Astrocyte of the spinal cord (primary cell): ENCODE data around the gene PPP1R8.
"Not testable (repeated sequence)": the region's sequence is repeated elsewhere in the genome, so short reads cannot be mapped to it uniquely, and the experiment has no call there.

Experiments used
- DNase-seq: peaks from one replicate; pipeline ENCODE4 v3.0.0; 2011; ENCODE audit warnings: low read depth, low spot score
- H3K4me3 ChIP-seq: 2 replicates; pipeline ENCODE4 v1.5.1; 2011; ENCODE audit warnings: low read depth, mild to moderate bottlenecking, low read length, moderate library complexity
- CTCF ChIP-seq: IDR thresholded peaks from 2 replicates; pipeline ENCODE4 v1.5.1; 2012; ENCODE audit warnings: low read depth, mild to moderate bottlenecking, low read length, inconsistent platforms
- in situ Hi-C: cut with HindIII; loops from 2 replicates; pipeline ENCODE4 v1.10.0; 2017; ENCODE audit warnings: low sequenced_read_pairs

The PPP1R8 gene

GRCh38 chr1:27816921-27817630, 13.5 kb upstream of the PPP1R8 start:
- no peak overlapping the region for H3K4me3 ChIP-seq
- DNase-seq: peak; percentile 17
- TF ChIP-seq CTCF: no peak
- in situ Hi-C loops: no loop called here

- no peak for TF ChIP-seq CTCF
- in situ Hi-C loops: no loop called here
- no peak overlapping the region for H3K4me3 ChIP-seq
- no peak for DNase-seq
These were observed 8.7 kb upstream of the PPP1R8 start for GRCh38 chr1:27821761-27822315.

GRCh38 chr1:27823784-27824183, 6.8 kb upstream of the PPP1R8 start:
- H3K4me3 ChIP-seq: no peak overlapping the region
- TF ChIP-seq CTCF: no peak
- in situ Hi-C loops: no loop called here
- no peak for DNase-seq

GRCh38 chr1:27824411-27824810, 6.2 kb upstream of the PPP1R8 start:
- no peak for TF ChIP-seq CTCF
- H3K4me3 ChIP-seq: no peak overlapping the region
- DNase-seq: no peak
- in situ Hi-C loops: no loop called here

- DNase-seq, H3K4me3 ChIP-seq, in situ Hi-C loops: not testable (repeated sequence)
These were observed 1.1 kb upstream of the PPP1R8 start for GRCh38 chr1:27829339-27829960.

- peak; percentile 8 for DNase-seq
- no peak for TF ChIP-seq CTCF
- H3K4me3 ChIP-seq: peak overlapping the region; percentile 88
- in situ Hi-C loops: no loop called here
These were observed 1.2 kb downstream of the PPP1R8 start for GRCh38 chr1:27831568-27832410.
